ENCODE measurements around the gene HBEGF.

Gene HBEGF

GRCh38 chr5:140367256-140368013 lies 21.0 kb upstream of the HBEGF start:
- Histone ChIP-seq H3K4me3 (ENCODE audit: low read length) (no peak overlapping the region), H3K4me1 (ENCODE audit: insufficient read depth, low read length) (no peaks in the 10 kb centered on the region), H3K27ac (ENCODE audit: low read length) (no peak overlapping the region), H3K9me3 (ENCODE audit: insufficient read depth, low read depth, low read length) (no peaks in the 10 kb centered on the region), H3K36me3 (ENCODE audit: insufficient read depth, low read depth, low read length) (no peaks in the 10 kb centered on the region), H3K9ac (ENCODE audit: low read depth, low read length) (no peak overlapping the region), H3K27me3 (ENCODE audit: insufficient read depth, low read length) (peaks cover 12% of the 10 kb centered on the region)

DNA sequence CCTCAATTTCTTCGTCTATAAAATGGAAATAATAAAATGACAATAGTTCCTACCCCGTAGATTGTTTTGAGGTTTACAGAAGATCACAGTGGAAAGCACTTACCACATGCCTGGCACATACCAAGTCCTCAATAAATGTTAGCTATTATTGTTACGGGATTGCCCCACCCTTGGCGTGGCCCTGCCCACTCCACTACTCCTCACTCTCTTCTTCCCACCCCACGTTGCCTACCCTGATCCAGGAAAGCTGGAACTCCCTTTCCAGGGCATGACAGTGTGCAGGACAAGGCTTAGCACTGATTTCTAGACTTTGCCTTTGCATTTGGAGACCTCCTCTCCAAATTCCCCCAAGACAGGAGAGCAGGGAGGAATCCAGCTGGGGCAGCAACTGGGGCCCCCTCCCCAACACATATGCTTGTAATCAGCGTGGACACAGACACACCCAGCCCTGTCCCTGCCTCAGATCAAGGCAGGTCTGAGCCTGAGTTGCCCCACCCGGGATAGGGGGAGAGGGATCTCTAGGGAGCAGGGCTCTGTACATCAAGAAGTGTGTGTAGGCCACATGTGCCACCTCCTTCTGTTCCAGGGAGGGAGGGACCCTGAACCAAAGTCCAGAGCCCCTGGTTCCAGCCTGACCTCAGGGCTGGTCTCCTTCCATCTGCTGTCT lies 20.3 kb upstream of the HBEGF start:
- H3K4me1 ChIP-seq (ENCODE audit: insufficient read depth, low read length), result no peaks in the 10 kb centered on the region
- no peak overlapping the region for H3K9ac ChIP-seq (ENCODE audit: low read depth, low read length)
- H3K36me3 ChIP-seq (ENCODE audit: insufficient read depth, low read depth, low read length), result no peaks in the 10 kb centered on the region
- peaks cover 12% of the 10 kb centered on the region for H3K27me3 ChIP-seq (ENCODE audit: insufficient read depth, low read length)
- H3K27ac ChIP-seq (ENCODE audit: low read length), result no peak overlapping the region
- no peaks in the 10 kb centered on the region for H3K9me3 ChIP-seq (ENCODE audit: insufficient read depth, low read depth, low read length)
- no peak overlapping the region for H3K4me3 ChIP-seq (ENCODE audit: low read length)

- H3K4me1 ChIP-seq (ENCODE audit: insufficient read depth, low read length), result no peaks in the 10 kb centered on the region
- no peak overlapping the region for H3K4me3 ChIP-seq (ENCODE audit: low read length)
- H3K9ac ChIP-seq (ENCODE audit: low read depth, low read length), result no peak overlapping the region
- no peaks in the 10 kb centered on the region for H3K36me3 ChIP-seq (ENCODE audit: insufficient read depth, low read depth, low read length)
- no peak overlapping the region for H3K27ac ChIP-seq (ENCODE audit: low read length)
- H3K9me3 ChIP-seq (ENCODE audit: insufficient read depth, low read depth, low read length), result no peaks in the 10 kb centered on the region
- H3K27me3 ChIP-seq (ENCODE audit: insufficient read depth, low read length), result peaks cover 12% of the 10 kb centered on the region
These were observed 19.5 kb upstream of the HBEGF start for GRCh38 chr5:140365941-140366340.

GRCh38 chr5:140365282-140365681 lies 18.9 kb upstream of the HBEGF start:
- Histone ChIP-seq H3K27me3 (ENCODE audit: insufficient read depth, low read length) (peaks cover 12% of the 10 kb centered on the region), H3K9me3 (ENCODE audit: insufficient read depth, low read depth, low read length) (no peaks in the 10 kb centered on the region), H3K9ac (ENCODE audit: low read depth, low read length) (no peak overlapping the region), H3K36me3 (ENCODE audit: insufficient read depth, low read depth, low read length) (no peaks in the 10 kb centered on the region), H3K4me1 (ENCODE audit: insufficient read depth, low read length) (no peaks in the 10 kb centered on the region), H3K27ac (ENCODE audit: low read length) (no peak overlapping the region), H3K4me3 (ENCODE audit: low read length) (no peak overlapping the region)

DNA sequence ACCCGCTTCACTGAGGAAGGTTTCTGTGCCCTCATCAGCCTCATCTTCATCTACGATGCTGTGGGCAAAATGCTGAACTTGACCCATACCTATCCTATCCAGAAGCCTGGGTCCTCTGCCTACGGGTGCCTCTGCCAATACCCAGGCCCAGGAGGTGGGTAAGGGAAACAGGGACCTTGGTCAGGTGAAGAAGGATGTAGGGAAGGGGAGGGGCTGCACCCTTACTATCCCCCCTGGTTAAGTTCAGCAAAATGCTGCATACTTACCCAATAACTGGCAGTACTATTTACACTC lies 18.0 kb upstream of the HBEGF start:
- H3K4me3 ChIP-seq (ENCODE audit: low read length), result no peak overlapping the region
- no peaks in the 10 kb centered on the region for H3K4me1 ChIP-seq (ENCODE audit: insufficient read depth, low read length)
- H3K27ac ChIP-seq (ENCODE audit: low read length), result no peak overlapping the region
- H3K9ac ChIP-seq (ENCODE audit: low read depth, low read length), result no peak overlapping the region
- H3K36me3 ChIP-seq (ENCODE audit: insufficient read depth, low read depth, low read length), result no peaks in the 10 kb centered on the region
- H3K9me3 ChIP-seq (ENCODE audit: insufficient read depth, low read depth, low read length), result no peaks in the 10 kb centered on the region
- peaks cover 12% of the 10 kb centered on the region for H3K27me3 ChIP-seq (ENCODE audit: insufficient read depth, low read length)

GRCh38 chr5:140363631-140364471 lies 17.4 kb upstream of the HBEGF start:
- peak overlapping the region; percentile 72; the same call in 1 of the 2 replicates for H3K9ac ChIP-seq (ENCODE audit: low read depth, low read length)
- H3K9me3 ChIP-seq (ENCODE audit: insufficient read depth, low read depth, low read length), result no peaks in the 10 kb centered on the region
- no peaks in the 10 kb centered on the region for H3K4me1 ChIP-seq (ENCODE audit: insufficient read depth, low read length)
- H3K27me3 ChIP-seq (ENCODE audit: insufficient read depth, low read length), result peaks cover 12% of the 10 kb centered on the region
- no peaks in the 10 kb centered on the region for H3K36me3 ChIP-seq (ENCODE audit: insufficient read depth, low read depth, low read length)
- H3K4me3 ChIP-seq (ENCODE audit: low read length), result peak overlapping the region; percentile 73
- no peak overlapping the region for H3K27ac ChIP-seq (ENCODE audit: low read length)

DNA sequence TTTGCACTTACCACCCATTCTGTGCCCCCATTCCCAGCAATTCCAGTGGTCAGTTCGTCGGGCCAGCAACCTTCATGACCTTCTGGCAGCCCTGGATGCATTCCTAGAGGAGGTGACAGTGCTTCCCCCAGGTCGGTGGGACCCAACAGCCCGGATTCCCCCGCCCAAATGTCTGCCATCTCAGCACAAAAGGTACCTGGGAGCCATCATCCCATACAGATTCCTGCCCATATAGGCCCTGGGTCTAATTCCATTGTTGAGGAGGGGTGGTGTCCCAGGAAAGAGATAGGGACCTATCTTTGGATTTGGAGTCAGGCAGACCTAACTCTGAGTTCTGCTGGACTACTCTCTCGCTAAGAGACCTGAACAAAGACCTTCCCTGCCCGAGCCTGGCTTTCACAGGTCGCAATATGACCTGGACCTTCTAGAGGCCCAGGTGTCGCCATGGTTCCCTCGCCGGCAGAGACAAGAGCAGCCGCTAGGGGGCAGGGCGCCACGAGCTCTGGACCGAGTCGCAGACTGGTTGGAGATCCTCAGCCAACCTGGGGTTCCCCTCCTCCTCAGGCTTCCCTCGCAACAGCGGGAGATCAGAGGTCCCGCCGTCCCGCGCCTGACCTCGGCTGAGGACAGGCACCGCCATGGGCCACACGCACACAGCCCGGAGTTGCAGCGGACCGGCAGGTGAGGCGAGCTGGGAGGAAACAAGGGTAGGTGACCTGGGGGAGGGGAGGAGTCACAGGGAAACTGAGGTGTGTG lies 16.6 kb upstream of the HBEGF start:
- no peaks in the 10 kb centered on the region for H3K4me1 ChIP-seq (ENCODE audit: insufficient read depth, low read length)
- peaks cover 12% of the 10 kb centered on the region for H3K27me3 ChIP-seq (ENCODE audit: insufficient read depth, low read length)
- H3K4me3 ChIP-seq (ENCODE audit: low read length), result peak overlapping the region; percentile 73
- no peaks in the 10 kb centered on the region for H3K9me3 ChIP-seq (ENCODE audit: insufficient read depth, low read depth, low read length)
- H3K36me3 ChIP-seq (ENCODE audit: insufficient read depth, low read depth, low read length), result no peaks in the 10 kb centered on the region
- H3K9ac ChIP-seq (ENCODE audit: low read depth, low read length), result peak overlapping the region; percentile 72; the same call in 1 of the 2 replicates
- H3K27ac ChIP-seq (ENCODE audit: low read length), result no peak overlapping the region

DNA sequence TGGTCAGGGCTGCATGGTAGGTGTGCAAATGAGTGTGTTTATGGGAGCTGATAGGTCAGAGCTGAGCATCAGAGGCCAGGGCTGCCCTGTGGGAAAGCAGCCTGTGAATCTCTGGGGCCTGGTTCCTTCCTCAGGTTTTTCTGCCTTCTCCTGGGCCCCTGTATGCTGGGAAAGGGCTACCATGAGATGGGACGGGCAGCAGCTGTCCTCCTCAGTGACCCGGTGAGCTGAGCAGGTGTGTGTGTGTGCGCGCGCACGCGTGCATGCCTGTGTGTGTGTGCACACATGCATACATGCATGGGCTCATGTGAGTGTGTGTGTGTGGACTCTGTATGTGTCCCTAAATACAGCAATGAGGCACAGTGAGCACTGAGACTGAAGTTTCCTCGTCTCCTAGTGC lies 15.9 kb upstream of the HBEGF start:
- no peak overlapping the region for H3K4me3 ChIP-seq (ENCODE audit: low read length)
- H3K9ac ChIP-seq (ENCODE audit: low read depth, low read length), result no peak overlapping the region
- no peak overlapping the region for H3K27ac ChIP-seq (ENCODE audit: low read length)
- H3K36me3 ChIP-seq (ENCODE audit: insufficient read depth, low read depth, low read length), result no peaks in the 10 kb centered on the region
- no peaks in the 10 kb centered on the region for H3K4me1 ChIP-seq (ENCODE audit: insufficient read depth, low read length)
- H3K27me3 ChIP-seq (ENCODE audit: insufficient read depth, low read length), result peaks cover 12% of the 10 kb centered on the region
- H3K9me3 ChIP-seq (ENCODE audit: insufficient read depth, low read depth, low read length), result no peaks in the 10 kb centered on the region

DNA sequence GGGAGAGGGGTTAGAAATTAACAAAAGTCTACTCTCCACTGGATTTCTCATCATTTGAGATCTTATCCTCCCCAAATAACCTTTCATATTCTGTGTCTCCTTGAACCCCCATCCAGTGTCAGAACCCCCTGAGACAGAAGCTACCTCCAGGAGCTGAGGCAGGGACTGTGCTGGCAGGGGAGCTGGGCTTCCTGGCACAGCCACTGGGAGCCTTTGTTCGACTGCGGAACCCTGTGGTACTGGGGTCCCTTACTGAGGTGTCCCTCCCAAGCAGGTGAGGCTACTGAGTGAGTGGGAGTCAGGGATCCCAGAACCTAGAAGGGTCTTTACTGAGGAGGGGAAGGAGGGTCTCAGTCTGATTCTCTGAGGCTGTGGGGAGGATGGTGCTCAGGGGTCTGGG lies 15.5 kb upstream of the HBEGF start:
- Histone ChIP-seq H3K9me3 (ENCODE audit: insufficient read depth, low read depth, low read length) (no peaks in the 10 kb centered on the region), H3K36me3 (ENCODE audit: insufficient read depth, low read depth, low read length) (no peaks in the 10 kb centered on the region), H3K4me3 (ENCODE audit: low read length) (no peak overlapping the region)

GRCh38 chr5:140360681-140361479 lies 14.5 kb upstream of the HBEGF start:
- H3K27ac ChIP-seq (ENCODE audit: low read length), result no peak overlapping the region
- peaks cover 12% of the 10 kb centered on the region for H3K27me3 ChIP-seq (ENCODE audit: insufficient read depth, low read length)
- H3K4me3 ChIP-seq (ENCODE audit: low read length), result no peak overlapping the region
- no peaks in the 10 kb centered on the region for H3K4me1 ChIP-seq (ENCODE audit: insufficient read depth, low read length)
- no peak overlapping the region for H3K9ac ChIP-seq (ENCODE audit: low read depth, low read length)
- no peaks in the 10 kb centered on the region for H3K36me3 ChIP-seq (ENCODE audit: insufficient read depth, low read depth, low read length)
- no peaks in the 10 kb centered on the region for H3K9me3 ChIP-seq (ENCODE audit: insufficient read depth, low read depth, low read length)

More for the DNA sequence above, 15.5 kb upstream of the HBEGF start:
- Histone ChIP-seq H3K9ac (ENCODE audit: low read depth, low read length) (no peak overlapping the region), H3K27ac (ENCODE audit: low read length) (no peak overlapping the region), H3K4me1 (ENCODE audit: insufficient read depth, low read length) (no peaks in the 10 kb centered on the region), H3K27me3 (ENCODE audit: insufficient read depth, low read length) (peaks cover 12% of the 10 kb centered on the region)

DNA sequence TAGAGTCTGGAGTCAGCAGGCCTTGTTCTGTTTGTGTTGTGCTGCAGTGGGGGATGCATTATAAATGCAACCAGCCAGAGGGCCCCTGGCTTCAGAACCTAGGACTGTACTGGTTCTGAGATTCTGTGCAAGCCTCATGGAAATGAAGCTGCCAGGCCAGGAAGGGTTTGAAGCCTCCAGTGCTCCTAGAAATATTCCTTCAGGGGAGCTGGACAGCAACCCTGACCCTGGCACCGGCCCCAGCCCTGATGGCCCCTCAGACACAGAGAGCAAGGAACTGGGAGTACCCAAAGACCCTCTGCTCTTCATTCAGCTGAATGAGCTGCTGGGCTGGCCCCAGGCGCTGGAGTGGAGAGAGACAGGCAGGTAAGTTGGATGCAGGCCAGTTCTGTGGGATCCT lies 13.7 kb upstream of the HBEGF start, which contains the start of gene SLC4A9:
SLC4A9 (plus strand) TSS at position 94 of the 400 bp plus-strand sequence; CDS start at position 137, 43 bp downstream.
- Histone ChIP-seq H3K9ac (ENCODE audit: low read depth, low read length) (no peak within 1 kb of the TSS), H3K4me1 (ENCODE audit: insufficient read depth, low read length) (no peaks in the 10 kb centered on the region), H3K27me3 (ENCODE audit: insufficient read depth, low read length) (peaks cover 12% of the 10 kb centered on the region), H3K27ac (ENCODE audit: low read length) (no peak within 1 kb of the TSS), H3K4me3 (ENCODE audit: low read length) (no peak within 1 kb of the TSS), H3K9me3 (ENCODE audit: insufficient read depth, low read depth, low read length) (no peaks in the 10 kb centered on the region), H3K36me3 (ENCODE audit: insufficient read depth, low read depth, low read length) (no peaks in the 10 kb centered on the region)
